ENCODE results near the gene PATL2.
A peak's percentile ranks its signal among the peaks of the same experiment; 100 is the strongest.

PATL2 gene

GRCh38 chr15:44716983-44717602 is 6.0 kb upstream of the PATL2 start:
- TF ChIP-seq CTCF (IDR thresholded peaks at IDR 0.05): no peak
- TF ChIP-seq ZFX (IDR thresholded peaks at IDR 0.05; ENCODE audit: borderline replicate concordance): no peak
- no peak overlapping the region for H3K27ac ChIP-seq

- TF ChIP-seq ZFX (IDR thresholded peaks at IDR 0.05; ENCODE audit: borderline replicate concordance) (no peak), CTCF (IDR thresholded peaks at IDR 0.05) (no peak)
- no peak overlapping the region for H3K27ac ChIP-seq
Observed at GRCh38 chr15:44715797-44716334, 4.7 kb upstream of the PATL2 start.

DNA sequence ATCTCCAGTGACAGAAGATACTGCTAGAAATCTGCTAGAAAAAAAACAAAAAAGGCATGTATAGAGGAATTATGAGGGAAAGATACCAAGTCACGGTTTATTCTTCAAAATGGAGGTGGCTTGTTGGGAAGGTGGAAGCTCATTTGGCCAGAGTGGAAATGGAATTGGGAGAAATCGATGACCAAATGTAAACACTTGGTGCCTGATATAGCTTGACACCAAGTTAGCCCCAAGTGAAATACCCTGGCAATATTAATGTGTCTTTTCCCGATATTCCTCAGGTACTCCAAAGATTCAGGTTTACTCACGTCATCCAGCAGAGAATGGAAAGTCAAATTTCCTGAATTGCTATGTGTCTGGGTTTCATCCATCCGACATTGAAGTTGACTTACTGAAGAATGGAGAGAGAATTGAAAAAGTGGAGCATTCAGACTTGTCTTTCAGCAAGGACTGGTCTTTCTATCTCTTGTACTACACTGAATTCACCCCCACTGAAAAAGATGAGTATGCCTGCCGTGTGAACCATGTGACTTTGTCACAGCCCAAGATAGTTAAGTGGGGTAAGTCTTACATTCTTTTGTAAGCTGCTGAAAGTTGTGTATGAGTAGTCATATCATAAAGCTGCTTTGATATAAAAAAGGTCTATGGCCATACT is 4.1 kb upstream of the PATL2 start:
- H3K27ac ChIP-seq: no peak overlapping the region

GRCh38 chr15:44713006-44713966 is 2.2 kb upstream of the PATL2 start:
- no peak overlapping the region for H3K27ac ChIP-seq
- no peak for TF ChIP-seq ZFX (IDR thresholded peaks at IDR 0.05; ENCODE audit: borderline replicate concordance)
- TF ChIP-seq CTCF (IDR thresholded peaks at IDR 0.05): no peak

More for the DNA sequence above, 4.1 kb upstream of the PATL2 start:
- no peak for TF ChIP-seq ZFX (IDR thresholded peaks at IDR 0.05; ENCODE audit: borderline replicate concordance)
- no peak for TF ChIP-seq CTCF (IDR thresholded peaks at IDR 0.05)

DNA sequence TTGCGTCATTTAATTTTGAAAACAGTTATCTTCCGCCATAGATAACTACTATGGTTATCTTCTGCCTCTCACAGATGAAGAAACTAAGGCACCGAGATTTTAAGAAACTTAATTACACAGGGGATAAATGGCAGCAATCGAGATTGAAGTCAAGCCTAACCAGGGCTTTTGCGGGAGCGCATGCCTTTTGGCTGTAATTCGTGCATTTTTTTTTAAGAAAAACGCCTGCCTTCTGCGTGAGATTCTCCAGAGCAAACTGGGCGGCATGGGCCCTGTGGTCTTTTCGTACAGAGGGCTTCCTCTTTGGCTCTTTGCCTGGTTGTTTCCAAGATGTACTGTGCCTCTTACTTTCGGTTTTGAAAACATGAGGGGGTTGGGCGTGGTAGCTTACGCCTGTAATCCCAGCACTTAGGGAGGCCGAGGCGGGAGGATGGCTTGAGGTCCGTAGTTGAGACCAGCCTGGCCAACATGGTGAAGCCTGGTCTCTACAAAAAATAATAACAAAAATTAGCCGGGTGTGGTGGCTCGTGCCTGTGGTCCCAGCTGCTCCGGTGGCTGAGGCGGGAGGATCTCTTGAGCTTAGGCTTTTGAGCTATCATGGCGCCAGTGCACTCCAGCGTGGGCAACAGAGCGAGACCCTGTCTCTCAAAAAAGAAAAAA is 1.4 kb upstream of the PATL2 start:
- TF ChIP-seq CTCF (IDR thresholded peaks at IDR 0.05) (no peak), ZFX (IDR thresholded peaks at IDR 0.05; ENCODE audit: borderline replicate concordance) (no peak)
- no peak overlapping the region for H3K27ac ChIP-seq

- TF ChIP-seq ZFX (IDR thresholded peaks at IDR 0.05; ENCODE audit: borderline replicate concordance) (no peak), CTCF (IDR thresholded peaks at IDR 0.05) (no peak)
- H3K27ac ChIP-seq: peak overlapping the region; percentile 76
Observed at GRCh38 chr15:44711743-44712345, 721 bp upstream of the PATL2 start.
